B cell (primary cell): ENCODE data around the gene ZMYND8. TPM values are rescaled to one million over a fixed set of nuclear protein-coding genes. Genes with fewer than 3 reads are reported as not detected.

Source experiments
- ATAC-seq: fragments of 200-7000 bp; cut with Tn5 transposase; one replicate; pipeline ENCODE4 v1.10.0; 2021; ENCODE audit warnings: low read depth, mild to moderate bottlenecking, moderate number of reproducible peaks, moderate library complexity
- CTCF ChIA-PET: fragments of 350-600 bp; sonication (Branson Sonifier 250); formaldehyde crosslinking; loops from one replicate; lab custom pipeline; 2021; ENCODE audit warnings: antibody characterized with exemption, inconsistent platforms; lab: Charles Lee
- POLR2A ChIA-PET: fragments of 350-600 bp; sonication (Branson Sonifier 250); formaldehyde crosslinking; loops from one replicate; lab custom pipeline; 2021; ENCODE audit warnings: antibody characterized with exemption; lab: Charles Lee
- DNase-seq: peaks from one replicate; pipeline ENCODE4 v3.0.0; 2013
- H2AFZ ChIP-seq: 2 replicates; pipeline ENCODE4 v1.6.1; 2012; ENCODE audit warnings: mild to moderate bottlenecking, low read depth, low read length; ENCODE audit not compliant: insufficient read depth, poor library complexity, severe bottlenecking
- H3K27ac ChIP-seq, 2 donors: 1 replicate in 1 of 2; 2 replicates in 1 of 2; pipeline ENCODE4 v1.5.1; 2012 to 2013; ENCODE audit warnings: low read length in 2 of 2, mild to moderate bottlenecking in 2 of 2, moderate library complexity in 1 of 2
- H3K27me3 ChIP-seq, 4 experiments: fragments of 200-600 bp in 1 of 4; sonication (generic) in 1 of 4; replicated peaks in 1 of 4; 1 replicate in 2 of 4; 2 replicates in 2 of 4; pipeline versions ENCODE4 v1.6.1 to v1.7.0; 2013 to 2016; ENCODE audit warnings: low read length in 3 of 4, mild to moderate bottlenecking in 2 of 4, mixed read lengths in 1 of 4, moderate library complexity in 1 of 4; ENCODE audit not compliant: insufficient read depth in 4 of 4, control insufficient read depth in 3 of 4; ENCODE audit errors: control extremely low read depth in 1 of 4
- H3K36me3 ChIP-seq, 2 experiments: replicated peaks in 1 of 2; 1 replicate in 1 of 2; 2 replicates in 1 of 2; pipeline versions ENCODE4 v1.6.1 to v1.7.1; 2013; ENCODE audit warnings: low read length in 1 of 2; ENCODE audit not compliant: insufficient read depth in 2 of 2, control insufficient read depth in 1 of 2; ENCODE audit errors: control extremely low read depth in 1 of 2, extremely low read depth in 1 of 2
- H3K4me1 ChIP-seq, 2 donors: fragments of 200-600 bp in 1 of 2; sonication (generic) in 1 of 2; 1 replicate in 1 of 2; 2 replicates in 1 of 2; pipeline versions ENCODE4 v1.5.1 to v1.6.1; 2013 to 2017; ENCODE audit warnings: low read length in 2 of 2; ENCODE audit not compliant: control insufficient read depth in 2 of 2, insufficient read depth in 2 of 2
- H3K4me2 ChIP-seq: replicated peaks from 2 replicates; pipeline ENCODE3; 2012; ENCODE audit warnings: mild to moderate bottlenecking, low read depth, low read length; ENCODE audit not compliant: poor library complexity, severe bottlenecking
- H3K4me3 ChIP-seq, 5 experiments: fragments of 200-600 bp in 1 of 5; sonication (generic) in 1 of 5; 1 replicate in 3 of 5; 2 replicates in 2 of 5; pipeline versions ENCODE4 v1.5.1 to v1.7.0; 2011 to 2016; ENCODE audit warnings: low read length in 4 of 5, mild to moderate bottlenecking in 4 of 5, low read depth in 2 of 5, control low read depth in 1 of 5, moderate library complexity in 1 of 5; ENCODE audit not compliant: insufficient read depth in 1 of 5; ENCODE audit errors: control extremely low read depth in 1 of 5, extremely low read depth in 1 of 5
- H3K79me2 ChIP-seq: fragments of 200-600 bp; sonication (generic); one replicate; pipeline ENCODE4 v1.6.0; 2016; ENCODE audit warnings: low read length; ENCODE audit not compliant: control insufficient read depth, insufficient read depth
- H3K9ac ChIP-seq: fragments of 200-600 bp; sonication (generic); 2 replicates; pipeline ENCODE4 v1.6.1; 2017; ENCODE audit warnings: mild to moderate bottlenecking, low read length, moderate library complexity
- H3K9me3 ChIP-seq, 3 donors: one replicate each; pipeline versions ENCODE4 v1.6.1 to v1.7.1; 2013; ENCODE audit warnings: low read length in 2 of 3; ENCODE audit not compliant: control insufficient read depth in 2 of 3, insufficient read depth in 1 of 3; ENCODE audit errors: control extremely low read depth in 1 of 3
- H4K20me1 ChIP-seq: 2 replicates; pipeline ENCODE4 v1.6.0; 2012; ENCODE audit warnings: mild to moderate bottlenecking, low read length; ENCODE audit not compliant: insufficient read depth, control insufficient read depth, poor library complexity, severe bottlenecking
- H3K27ac Mint-ChIP-seq: one replicate; pipeline ENCODE4 v1.8.0; 2021; ENCODE audit warnings: mixed read lengths
- H3K27me3 Mint-ChIP-seq: one replicate; pipeline ENCODE4 v1.8.0; 2021; ENCODE audit warnings: mixed read lengths
- H3K4me1 Mint-ChIP-seq: one replicate; pipeline ENCODE4 v1.8.0; 2021; ENCODE audit warnings: mixed read lengths
- H3K4me3 Mint-ChIP-seq: one replicate; pipeline ENCODE4 v1.8.0; 2021; ENCODE audit warnings: mixed read lengths
- H3K9me3 Mint-ChIP-seq: one replicate; pipeline ENCODE4 v1.8.0; 2022; ENCODE audit warnings: mixed read lengths; ENCODE audit not compliant: insufficient read depth
- CTCF ChIP-seq: fragments of 200-600 bp; IDR thresholded peaks from one replicate; pipeline ENCODE4 v1.8.0; 2022; ENCODE audit warnings: antibody characterized with exemption, mild to moderate bottlenecking
- EZH2 ChIP-seq: IDR thresholded peaks from 2 replicates; pipeline ENCODE4 v1.6.1; 2012; ENCODE audit warnings: borderline replicate concordance, low read depth, mild to moderate bottlenecking, moderate library complexity, low read length; ENCODE audit not compliant: insufficient read depth, poor library complexity, severe bottlenecking
- WGBS: methylation state at CpG from one replicate; pipeline ENCODE4 v1.1.5; 2013; ENCODE audit warnings: missing lambda C conversion rate; ENCODE audit not compliant: insufficient coverage; 5-methylcytosine and 5-hydroxymethylcytosine counted together
- intact Hi-C: fragments of 100-400 bp; cut with micrococcal nuclease; formaldehyde crosslinking; loops from one replicate; pipeline ENCODE4 v1.10.0; 2022
- polyA plus RNA-seq: library from polyadenylated mRNA; depleted of rRNA; stranded (reverse); fragments of >200 nt; gene quantifications from 2 replicates; pipeline ENCODE4 v1.2.3, GENCODE V29; 2012
- total RNA-seq, 2 donors: library from RNA; stranded (reverse); fragments of 120-200 nt in 1 of 2; gene quantifications; 1 replicate in 1 of 2; 2 replicates in 1 of 2; pipeline versions ENCODE4 v1.2.3 to v1.2.4, GENCODE V29; 2013 to 2022

ZMYND8 gene
- total and polyA plus RNA-seq, 2 donors (not counting 1 experiment from before 2014, with no cell fraction given) = 20.3 to 67.2 TPM

GRCh38 chr20:47336129-47336754 is 20.3 kb downstream of the ZMYND8 start:
- ATAC-seq = no peak
- TF ChIP-seq EZH2 (no peak), CTCF (no peak)
- Histone ChIP-seq H3K4me3 (no peak overlapping the region), H3K9ac (peak overlapping the region; percentile 4), H3K27ac (peak overlapping the region in 1 of 2 donors; percentile 19), H3K36me3 (peaks cover 11 to 52% of the 10 kb centered on the region in 2 experiments), H3K9me3 (no peaks in the 10 kb centered on the region), H3K27me3 (no peaks in the 10 kb centered on the region), H3K4me1 (peaks cover 4 to 18% of the 10 kb centered on the region in 2 donors), H2AFZ (no peak overlapping the region), H3K79me2 (peaks cover 100% of the 10 kb centered on the region), H3K4me2 (no peak overlapping the region), H4K20me1 (peaks cover 79% of the 10 kb centered on the region)
- Mint-ChIP-seq H3K9me3 (no peaks in the 10 kb centered on the region), H3K27ac (peak overlapping the region; percentile 72), H3K4me3 (peak overlapping the region; percentile 55), H3K27me3 (no peaks in the 10 kb centered on the region), H3K4me1 (peaks cover 44% of the 10 kb centered on the region)
- ChIA-PET POLR2A (interaction anchor here (1.1 kb wide), 1 partner anchor 20 kb away, joined by 4 read pairs; the partner anchor contains the start of gene ZMYND8), CTCF (interaction anchor here (0.5 to 1.1 kb wide), 2 partner anchors 14 to 48 kb away, joined by 3 to 4 read pairs; no protein-coding TSS in a partner anchor)
- no peak for DNase-seq
- intact Hi-C loops = no loop called here
- WGBS = 93% methylated on average over 13 of the region's 17 CpGs
